Dermis microvascular lymphatic vessel endothelial cell (primary cell): ENCODE measurements around the gene CGN. TPM values are rescaled to one million over a fixed set of nuclear protein-coding genes. Genes with fewer than 3 reads are reported as not detected.
"Not testable (repeated sequence)": the region's sequence is repeated elsewhere in the genome, so short reads cannot be mapped to it uniquely, and the experiment has no call there.

Experiments
- DNase-seq, 2 donors: peaks; one replicate each; pipeline versions ENCODE4 v3.0.0 to v3.0.0-alpha.2; 2010; ENCODE audit warnings: low read depth in 2 of 2
- total RNA-seq: library from RNA; depleted of rRNA; stranded (reverse); fragments of >200 nt; gene quantifications from 2 replicates; pipeline ENCODE4 v1.2.1, GENCODE V29; 2014

Gene CGN
- total RNA-seq, 1 donor from 2014 or later: 0.13 TPM

DNA sequence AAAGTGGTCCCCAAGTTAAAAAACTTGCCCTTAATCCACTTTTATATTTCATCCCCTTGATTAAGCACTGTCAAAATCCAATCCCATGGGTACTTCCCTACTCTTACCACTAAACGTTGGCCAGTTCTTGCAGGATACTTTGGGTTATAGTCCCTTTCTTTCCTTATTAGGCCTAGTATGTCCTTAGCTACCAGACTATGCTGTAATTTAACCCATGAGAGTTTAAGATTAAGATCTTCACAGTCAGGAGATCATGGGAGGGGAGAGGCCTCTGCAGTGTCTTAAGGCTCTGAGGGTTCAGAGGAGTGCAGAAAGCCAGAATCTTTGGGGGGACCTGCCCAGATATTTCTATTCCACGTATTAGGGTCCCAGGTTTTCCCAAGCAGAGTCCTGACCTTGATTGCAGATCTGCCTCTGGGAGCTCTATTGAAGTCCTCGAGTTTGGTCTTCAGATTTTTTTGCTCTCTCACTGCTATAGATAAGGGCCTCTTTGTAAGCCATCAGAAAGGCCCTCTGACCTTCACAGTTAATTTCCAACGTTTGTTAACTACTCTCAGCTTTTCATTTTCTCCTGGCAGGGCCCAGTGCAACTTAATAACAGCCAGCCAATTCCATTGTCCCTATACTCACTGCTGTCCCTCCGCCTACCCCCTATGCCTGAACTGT is 9.0 kb upstream of the CGN start:
- no peak for DNase-seq

DNA sequence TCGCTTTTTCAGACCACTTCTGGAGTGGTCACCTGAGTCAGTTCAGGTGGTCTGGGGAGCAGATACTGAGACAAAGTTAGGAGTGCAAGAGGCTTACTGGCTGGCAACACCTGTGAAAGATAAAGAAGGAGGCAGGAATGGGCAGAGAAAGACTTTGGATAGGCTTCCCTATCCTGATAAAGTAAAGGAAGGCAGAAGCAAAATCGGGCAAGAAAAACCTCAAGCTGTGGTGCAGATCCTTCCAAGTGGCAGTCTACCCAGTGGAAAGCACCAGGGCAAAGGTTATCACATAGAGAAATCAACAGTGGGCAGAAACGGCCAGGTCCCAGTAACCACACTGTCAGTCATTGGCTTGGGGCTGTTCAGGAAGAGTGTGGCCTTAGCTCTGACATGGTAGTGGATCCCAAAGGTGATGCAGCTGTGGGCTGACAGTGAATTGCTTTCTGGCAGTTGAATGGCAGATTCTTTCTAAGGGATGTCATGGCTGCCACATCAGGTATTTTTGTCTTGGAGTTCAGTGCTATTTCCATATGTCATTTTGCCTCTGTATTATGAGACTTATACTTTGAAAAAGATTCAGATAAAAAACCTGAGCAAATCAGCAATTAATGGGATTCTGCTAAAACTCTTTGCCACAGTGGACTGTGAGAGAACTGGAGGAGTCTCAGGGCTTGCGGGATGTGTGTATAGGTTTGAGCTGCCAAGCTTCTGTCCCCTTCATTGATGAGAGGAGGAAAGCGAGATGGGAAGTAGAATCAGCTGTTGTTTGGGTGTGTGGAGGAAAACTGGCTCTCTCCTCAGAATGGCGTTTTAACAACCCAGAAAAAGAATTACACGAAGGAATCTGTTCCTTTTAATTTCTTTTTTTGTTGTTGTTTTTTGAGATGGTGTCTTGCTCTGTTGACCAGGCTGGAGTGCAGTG is 8.1 kb upstream of the CGN start:
- no peak for DNase-seq

DNA sequence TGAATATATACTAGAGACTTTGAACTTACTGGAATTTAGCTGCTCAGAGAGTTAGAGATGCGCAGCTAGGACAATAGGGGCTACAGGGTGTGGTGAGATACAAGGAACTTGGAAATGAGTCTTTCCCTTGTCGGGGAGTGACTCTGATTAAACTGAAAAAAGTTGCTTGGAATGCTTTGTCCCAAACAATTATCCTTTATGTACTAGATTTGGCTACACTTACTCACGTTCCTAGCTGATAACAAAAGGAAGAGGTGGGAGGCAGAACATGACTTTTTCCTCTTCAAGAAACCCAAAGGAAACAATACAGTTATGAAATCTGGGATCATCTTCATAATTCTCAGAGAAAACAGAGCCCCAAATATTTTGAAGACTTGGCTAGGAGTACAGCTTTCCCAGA is 6.9 kb upstream of the CGN start:
- DNase-seq: no peak

DNA sequence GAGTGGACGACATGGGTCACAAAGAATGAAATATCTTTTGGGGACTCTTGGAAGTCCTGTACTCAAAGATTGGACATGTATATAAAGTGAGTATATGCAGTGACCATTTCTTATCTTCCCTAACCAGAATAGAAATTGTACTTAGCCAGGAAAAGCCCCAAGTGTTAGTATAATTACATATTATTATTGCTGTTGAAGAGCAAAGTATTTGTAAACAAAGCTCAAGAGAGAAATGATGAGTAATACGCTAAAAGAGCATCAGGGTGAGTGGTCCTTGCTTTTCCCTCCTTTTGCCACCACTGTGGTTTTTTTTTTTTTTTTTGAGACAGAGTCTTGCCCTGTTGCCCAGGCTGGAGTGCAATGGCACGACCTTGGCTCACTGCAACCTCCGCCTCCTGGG is 6.4 kb upstream of the CGN start:
- no peak for DNase-seq

DNA sequence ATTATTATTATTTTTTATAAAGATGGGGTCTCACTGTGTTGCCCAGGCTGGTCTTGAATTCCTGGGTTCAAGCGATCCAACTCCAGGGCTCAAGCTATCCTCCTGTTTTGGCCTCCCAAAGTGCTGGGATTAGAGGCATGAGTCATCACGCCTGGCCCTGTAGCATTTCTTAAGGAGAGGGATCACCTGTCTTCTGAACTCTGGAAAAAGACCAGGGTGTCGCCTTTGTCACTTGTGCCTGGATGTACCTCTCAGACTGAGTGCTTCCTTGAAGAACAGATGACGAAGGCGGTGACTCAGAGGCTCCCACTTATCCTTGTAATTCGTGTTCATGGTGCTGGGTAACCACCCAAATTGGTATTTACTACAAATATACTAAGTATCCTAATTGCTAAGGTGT is 2.4 kb upstream of the CGN start:
- no peak for DNase-seq

DNA sequence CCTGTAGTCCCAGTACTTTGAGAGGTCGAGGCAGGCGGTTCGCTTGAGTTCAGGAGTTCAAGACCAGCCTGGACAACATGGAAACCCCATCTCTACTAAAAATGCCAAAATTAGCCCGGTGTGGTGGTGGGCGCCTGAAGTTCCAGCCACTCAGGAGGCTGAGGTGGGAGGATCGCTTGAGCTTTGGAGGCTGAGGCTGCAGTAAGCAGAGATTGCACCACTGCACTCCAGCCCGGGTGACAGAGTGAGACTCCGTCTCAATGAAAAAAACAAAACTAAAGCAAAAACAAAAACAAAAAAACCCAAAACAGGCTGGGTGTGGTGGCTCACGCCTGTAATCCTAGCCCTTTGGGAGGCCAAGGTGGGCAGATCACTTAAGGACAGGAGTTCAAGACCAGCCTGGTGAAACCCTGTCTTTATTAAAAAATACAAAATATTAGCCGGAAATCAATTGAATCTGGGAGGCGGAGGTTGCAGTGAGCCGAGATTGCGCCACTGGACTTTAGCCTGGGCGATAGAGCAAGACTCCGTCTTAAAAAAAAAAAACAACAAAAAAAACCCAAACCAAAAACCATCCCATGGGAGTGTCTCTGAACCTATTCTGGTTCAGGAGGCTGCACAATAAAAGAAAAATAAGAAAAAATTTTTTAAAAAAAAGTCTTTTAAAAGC is 1.7 kb upstream of the CGN start:
- DNase-seq: no peak

DNA sequence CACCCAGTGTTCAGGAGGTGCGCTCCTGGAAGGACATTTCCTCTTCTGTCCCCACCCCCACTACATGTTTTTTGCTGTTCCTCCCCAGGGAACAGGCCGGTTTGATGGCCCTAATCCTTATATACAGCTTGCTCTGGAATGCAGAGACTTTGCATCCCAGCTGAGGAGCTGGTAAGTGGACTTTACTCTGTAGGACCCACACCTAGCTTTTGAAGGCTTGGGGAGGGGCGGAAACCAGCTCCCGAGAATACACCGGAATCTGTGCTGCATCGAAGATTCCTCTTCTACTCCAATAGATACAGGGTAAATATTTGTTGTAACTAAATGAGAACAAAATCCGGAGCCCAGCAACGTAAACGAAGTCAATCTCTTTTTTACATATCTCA is 1.2 kb upstream of the CGN start:
- DNase-seq: no peak

DNA sequence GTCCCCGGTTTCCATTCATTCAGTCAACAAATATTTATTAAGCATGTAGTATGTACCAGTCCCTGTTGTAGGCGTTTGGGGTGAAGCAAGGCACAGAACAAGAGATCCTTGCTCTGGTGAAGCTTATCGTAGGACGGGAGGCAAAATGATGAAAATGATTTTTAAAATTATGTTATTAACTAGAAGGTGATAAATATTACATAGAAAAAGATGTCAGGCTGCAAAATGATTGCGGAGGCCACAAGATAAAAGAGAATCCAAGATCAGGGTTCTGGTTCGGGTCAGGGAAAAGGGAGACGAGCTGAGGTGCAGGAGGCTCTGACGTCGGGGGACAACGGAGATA is 602 bp upstream of the CGN start:
- DNase-seq: no peak

DNA sequence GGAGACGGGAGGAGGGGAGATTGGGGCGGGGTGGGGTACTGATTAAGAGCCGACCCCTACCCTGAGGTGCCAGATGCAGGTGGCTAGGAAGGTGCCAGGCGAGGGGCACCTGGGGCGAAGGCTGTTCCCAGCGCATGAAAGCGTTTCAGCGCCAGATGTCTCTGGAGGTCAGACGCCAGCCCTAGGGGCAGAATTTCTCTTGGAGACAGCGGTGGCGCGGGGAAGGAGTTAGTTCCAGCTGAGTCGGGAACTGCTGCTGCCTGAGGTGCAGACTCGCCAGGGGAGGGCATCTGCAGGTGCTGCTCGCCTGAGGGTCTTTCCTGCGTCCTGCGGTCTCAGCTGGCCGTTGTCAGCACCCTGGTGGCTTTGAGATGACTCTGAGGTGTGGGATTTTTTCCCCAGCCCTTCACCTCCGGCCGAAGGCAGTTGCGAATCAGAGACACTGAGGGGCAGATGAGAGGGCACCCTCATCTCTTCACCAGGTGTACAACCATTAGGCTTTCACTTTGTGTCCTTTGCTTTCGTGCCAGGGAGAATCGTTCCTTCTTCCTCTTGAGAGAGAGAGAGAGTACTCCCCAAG is 539 bp downstream of the CGN start:
- DNase-seq: peak in 1 of 2 donors; percentile 20

DNA sequence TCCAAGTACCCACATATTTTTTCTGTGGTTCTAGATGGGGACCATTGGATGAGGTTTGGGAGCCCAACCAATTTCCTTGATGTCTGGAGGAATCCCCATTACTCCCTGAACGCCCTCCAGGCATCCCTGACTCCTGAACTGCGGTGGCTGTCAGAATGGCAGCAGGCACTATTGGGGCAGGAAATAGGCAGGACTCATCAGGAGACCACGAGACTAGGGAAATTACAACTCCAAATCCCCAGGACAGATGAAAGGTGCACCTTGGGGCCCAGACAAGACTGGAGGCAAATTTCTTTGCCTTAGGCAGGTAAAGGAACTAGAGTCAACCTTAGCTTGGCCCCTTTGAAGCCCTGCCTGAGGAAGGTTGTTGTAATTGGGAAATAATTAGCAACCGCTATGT is 1.1 kb downstream of the CGN start:
- no peak for DNase-seq

DNA sequence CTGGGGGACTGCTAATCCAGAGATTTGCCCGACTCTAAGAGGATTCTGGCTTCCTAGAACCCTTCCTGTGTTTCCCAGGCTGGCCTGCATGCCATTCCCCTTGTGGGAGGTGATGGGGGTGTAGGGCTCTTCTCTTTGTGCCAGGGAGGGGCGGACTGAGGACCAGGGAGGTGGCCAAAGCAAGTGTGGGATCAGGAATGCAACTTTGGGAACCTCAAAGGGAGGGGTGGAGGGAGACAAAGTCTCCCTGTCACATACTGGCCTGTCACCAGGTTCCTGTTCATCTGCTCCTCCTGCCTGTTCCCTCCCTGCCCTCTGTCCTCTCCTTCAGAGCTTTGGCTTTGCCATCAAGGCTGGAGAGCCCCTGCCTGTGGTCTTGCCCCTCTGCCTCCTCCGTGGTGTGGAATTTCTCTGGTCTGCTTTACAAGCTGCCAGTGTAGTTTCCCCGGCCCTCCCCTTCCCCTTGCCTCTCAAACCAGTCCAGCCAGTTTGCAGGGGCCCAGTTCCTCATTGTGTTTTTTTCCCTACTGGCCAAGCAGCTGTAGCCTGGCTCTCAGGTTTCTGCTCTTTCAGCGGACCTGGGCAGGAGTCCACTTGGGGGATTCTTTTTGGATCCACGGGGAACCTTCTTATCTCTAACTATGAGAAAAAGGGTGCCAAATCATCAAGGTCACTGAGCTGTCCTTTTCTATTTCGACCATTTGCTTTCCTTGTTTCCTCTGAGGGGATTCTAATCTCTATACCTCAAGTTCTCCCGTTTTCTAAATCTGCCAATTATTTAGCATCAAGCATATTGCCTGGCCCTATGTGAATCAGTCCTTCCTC is 1.8 kb downstream of the CGN start:
- DNase-seq: no peak

DNA sequence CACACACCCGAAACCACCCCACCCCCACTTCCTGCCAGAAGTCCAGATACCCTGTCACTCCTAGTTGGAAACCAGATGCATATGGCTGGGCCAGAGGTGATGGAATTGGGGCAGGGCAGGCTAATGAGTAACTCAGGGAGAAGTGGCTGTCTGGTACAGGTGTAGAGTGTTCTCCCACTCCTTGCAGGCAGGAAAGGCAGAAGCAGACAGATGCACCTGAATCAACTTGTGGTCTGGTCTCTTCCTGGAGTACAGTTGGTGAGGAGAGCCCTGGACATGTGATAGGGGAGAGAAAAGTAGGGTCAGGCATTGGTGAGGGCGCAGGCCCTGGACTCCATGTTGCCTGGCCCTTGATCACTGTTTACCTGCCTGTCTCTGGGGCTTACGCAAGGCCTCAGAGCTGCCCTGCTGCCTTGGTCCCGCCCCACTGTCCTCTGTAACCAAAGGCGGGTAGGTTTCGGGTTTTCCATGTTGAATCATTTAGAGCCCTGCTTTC is 2.5 kb downstream of the CGN start:
- peak; percentile 7 to 29 for DNase-seq

DNA sequence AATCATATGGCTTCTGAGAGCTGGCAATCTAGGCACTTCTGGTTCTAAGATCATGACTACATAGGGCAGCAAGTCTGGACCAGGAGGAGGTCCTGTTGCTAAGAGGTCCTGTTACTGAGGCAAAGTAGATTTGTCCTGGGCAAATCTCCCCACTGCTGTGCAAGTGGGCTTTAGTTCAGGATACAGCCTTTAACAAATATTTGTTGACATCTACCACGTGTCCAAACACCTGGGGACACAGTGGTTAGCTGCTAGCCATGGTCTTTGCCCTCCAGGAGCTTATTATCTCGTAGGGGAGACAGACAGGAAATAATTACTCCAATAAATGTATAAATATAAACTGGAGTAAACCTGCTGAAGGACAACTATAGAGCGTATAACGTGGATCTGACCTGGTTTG is 3.2 kb downstream of the CGN start:
- DNase-seq: no peak

DNA sequence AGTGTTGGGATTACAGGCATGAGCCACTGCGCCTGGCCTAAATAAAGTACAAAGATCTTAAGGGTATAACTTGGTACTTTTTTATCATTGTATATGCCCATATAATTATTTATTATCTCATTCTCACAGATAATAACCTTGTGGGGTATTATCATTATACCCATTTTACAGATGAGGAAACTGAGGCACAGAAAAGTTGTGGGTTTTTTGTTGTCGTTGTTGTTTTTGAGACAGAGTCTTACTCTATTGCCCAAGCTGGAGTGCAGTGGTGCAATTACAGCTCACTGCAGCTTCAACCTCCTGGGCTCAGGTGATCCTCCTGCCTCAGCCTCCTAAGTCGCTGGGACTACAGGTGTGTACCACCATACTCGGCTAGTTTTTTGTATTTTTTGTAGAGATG is 4.1 kb downstream of the CGN start:
- DNase-seq: no peak

DNA sequence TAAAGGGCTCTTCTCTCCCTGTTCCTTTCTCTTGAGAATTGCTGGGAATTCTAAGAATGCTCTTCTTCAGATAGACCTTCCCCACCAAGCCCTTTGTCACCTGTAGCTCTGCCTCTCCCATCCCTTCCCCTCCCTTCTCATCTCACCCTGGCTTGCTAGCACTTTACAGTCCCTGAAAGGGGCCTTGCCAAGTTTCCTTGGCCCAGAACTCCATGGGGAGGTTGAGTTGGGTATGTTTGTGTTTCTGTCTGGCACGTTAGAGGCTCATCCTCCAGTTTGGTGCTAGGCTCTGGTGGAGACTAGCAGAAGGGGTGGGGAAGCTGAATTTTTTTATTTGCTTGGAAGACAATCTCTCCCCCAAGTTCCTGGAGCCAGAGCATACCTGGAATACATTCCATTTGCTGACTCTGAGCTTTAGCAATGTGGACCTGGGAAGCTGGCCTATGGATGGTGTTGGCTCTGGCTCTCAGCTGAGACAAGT is 4.9 kb downstream of the CGN start:
- DNase-seq: no peak

DNA sequence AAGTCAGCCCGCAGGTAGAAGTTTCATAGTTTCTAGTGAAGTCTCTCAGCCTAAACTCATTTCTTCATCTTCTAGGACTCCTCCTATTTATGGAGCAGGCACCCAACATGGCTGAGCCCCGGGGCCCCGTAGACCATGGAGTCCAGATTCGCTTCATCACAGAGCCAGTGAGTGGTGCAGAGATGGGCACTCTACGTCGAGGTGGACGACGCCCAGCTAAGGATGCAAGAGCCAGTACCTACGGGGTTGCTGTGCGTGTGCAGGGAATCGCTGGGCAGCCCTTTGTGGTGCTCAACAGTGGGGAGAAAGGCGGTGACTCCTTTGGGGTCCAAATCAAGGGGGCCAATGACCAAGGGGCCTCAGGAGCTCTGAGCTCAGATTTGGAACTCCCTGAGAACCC is 7.2 kb downstream of the CGN start:
- no peak for DNase-seq

DNA sequence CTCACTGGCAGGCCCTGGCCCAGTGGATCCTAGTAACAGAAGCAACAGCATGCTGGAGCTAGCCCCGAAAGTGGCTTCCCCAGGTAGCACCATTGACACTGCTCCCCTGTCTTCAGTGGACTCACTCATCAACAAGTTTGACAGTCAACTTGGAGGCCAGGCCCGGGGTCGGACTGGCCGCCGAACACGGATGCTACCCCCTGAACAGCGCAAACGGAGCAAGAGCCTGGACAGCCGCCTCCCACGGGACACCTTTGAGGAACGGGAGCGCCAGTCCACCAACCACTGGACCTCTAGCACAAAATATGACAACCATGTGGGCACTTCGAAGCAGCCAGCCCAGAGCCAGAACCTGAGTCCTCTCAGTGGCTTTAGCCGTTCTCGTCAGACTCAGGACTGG is 7.7 kb downstream of the CGN start:
- DNase-seq: no peak

DNA sequence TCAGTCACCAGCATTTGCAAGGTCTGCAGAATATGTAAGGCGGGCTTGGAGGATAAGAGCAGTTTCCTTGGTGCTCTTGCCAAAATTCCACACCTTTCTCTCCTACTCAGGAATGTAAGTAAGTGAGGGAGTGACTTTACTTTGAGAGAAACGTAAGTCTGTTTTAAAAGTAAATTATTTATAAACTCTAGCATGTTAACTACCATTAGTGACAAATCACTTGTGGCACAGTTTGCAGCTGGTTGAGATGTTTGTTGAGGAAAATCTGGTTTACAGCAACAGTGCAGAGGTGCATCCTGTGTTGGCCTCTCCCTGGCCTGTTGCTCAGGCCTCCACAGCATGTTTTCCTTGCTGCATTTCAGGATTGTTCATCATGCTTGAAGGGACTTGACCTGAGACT is 8.5 kb downstream of the CGN start:
- no peak for DNase-seq

DNA sequence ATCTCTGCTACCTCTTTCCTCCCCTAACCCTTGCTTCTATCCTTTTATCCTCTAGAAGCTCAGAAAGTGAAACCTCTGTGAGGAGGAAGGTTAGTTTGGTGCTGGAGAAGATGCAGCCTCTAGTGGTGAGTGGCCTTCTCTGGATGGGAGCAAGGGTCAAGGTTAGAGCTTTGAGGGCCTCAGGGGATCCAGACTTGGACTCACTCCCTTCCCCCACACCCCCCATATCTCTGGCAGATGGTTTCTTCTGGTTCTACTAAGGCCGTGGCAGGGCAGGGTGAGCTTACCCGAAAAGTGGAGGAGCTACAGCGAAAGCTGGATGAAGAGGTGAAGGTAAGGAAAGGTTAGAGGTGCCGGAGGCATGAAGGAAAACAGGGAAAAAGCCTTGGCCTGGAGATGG is 9.2 kb downstream of the CGN start:
- DNase-seq: no peak

DNA sequence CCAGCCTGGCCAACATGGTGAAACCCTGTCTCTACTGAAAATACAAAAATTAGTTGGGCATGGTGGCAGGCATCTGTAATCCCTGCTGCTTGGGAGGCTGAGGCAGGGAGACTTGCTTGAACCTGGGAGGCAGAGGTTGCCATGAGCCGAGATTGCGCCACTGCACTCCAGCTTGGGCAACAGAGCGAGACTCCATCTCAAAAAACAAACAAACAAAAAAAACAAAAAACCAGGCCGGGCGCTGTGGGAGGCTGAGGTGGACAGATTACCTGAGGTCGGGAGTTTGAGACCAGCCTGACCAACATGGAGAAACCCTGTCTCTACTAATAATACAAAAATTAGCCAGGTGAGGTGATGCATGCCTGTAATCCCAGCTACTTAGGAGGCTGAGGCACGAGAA is 11.2 kb downstream of the CGN start:
- not testable (repeated sequence) for DNase-seq

DNA sequence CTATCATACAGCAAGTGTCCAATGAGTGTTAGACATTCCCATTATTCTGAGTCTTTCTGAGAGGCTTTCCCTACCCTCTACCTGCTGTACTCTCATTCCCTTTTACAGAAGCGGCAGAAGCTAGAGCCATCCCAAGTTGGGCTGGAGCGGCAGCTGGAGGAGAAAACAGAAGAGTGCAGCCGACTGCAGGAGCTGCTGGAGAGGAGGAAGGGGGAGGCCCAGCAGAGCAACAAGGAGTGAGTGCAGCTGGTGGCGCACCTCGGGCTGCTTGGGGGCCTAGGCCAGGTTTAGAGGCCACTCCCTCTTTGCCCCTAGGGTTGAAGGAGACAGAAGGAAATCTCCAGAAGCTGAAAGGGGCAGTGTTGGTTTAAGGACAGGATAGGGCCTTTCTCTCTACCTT is 12.1 kb downstream of the CGN start:
- DNase-seq: no peak
